SK-N-SH treated with all-trans-retinoic acid at 6 μM for 48 hours (cell line): Measurements from ENCODE around the gene LYPLAL1.

ENCODE experiments used
- ATAC-seq: fragments of 200-7000 bp; cut with Tn5 transposase; 3 replicates; pipeline ENCODE4 v1.9.1; 2020; ENCODE audit warnings: mild to moderate bottlenecking, moderate library complexity
- CSDC2 ChIP-seq: fragments of 250-450 bp; sonication (Bioruptor Pico); IDR thresholded peaks from 2 replicates; pipeline ENCODE4 v1.5.0; 2020; ENCODE audit warnings: mild to moderate bottlenecking, moderate library complexity
- ESRRG ChIP-seq: fragments of 250-450 bp; sonication (Bioruptor Pico); IDR thresholded peaks from 2 replicates; pipeline ENCODE4 v1.6.1; 2021; ENCODE audit warnings: mild to moderate bottlenecking
- GLIS3 ChIP-seq: fragments of 250-450 bp; sonication (Bioruptor Pico); IDR thresholded peaks from 2 replicates; pipeline ENCODE4 v1.5.0; 2020; ENCODE audit warnings: mild to moderate bottlenecking, moderate library complexity
- ISL1 ChIP-seq: fragments of 250-450 bp; sonication (Bioruptor Pico); IDR thresholded peaks from 2 replicates; pipeline ENCODE4 v2.1.2; 2022; ENCODE audit warnings: mild to moderate bottlenecking, moderate library complexity
- OSR1 ChIP-seq: fragments of 250-450 bp; sonication (Bioruptor Pico); IDR thresholded peaks from 2 replicates; pipeline ENCODE4 v1.8.0; 2022; ENCODE audit warnings: moderate library complexity, mild to moderate bottlenecking, inconsistent platforms
- PATZ1 ChIP-seq: fragments of 250-450 bp; sonication (Bioruptor Pico); IDR thresholded peaks from 2 replicates; pipeline ENCODE4 v1.8.0; 2020; ENCODE audit warnings: mild to moderate bottlenecking, moderate library complexity, borderline replicate concordance
- POU6F1 ChIP-seq: fragments of 250-450 bp; sonication (Bioruptor Pico); IDR thresholded peaks from 2 replicates; pipeline ENCODE4 v1.8.0; 2021; ENCODE audit warnings: low read depth, mild to moderate bottlenecking, moderate library complexity, borderline replicate concordance
- PPARA ChIP-seq: fragments of 250-450 bp; sonication (Bioruptor Pico); IDR thresholded peaks from 2 replicates; pipeline ENCODE4 v1.5.0; 2020; ENCODE audit warnings: mild to moderate bottlenecking, borderline replicate concordance
- RARB ChIP-seq: fragments of 250-450 bp; sonication (Bioruptor Pico); IDR thresholded peaks from 2 replicates; pipeline ENCODE4 v1.8.0; 2021; ENCODE audit warnings: mild to moderate bottlenecking, moderate library complexity
- SNAI2 ChIP-seq: fragments of 250-450 bp; sonication (Bioruptor Pico); IDR thresholded peaks from 2 replicates; pipeline ENCODE4 v1.5.0; 2020; ENCODE audit warnings: mild to moderate bottlenecking, moderate library complexity
- TCF4 ChIP-seq: fragments of 250-450 bp; sonication (Bioruptor Pico); IDR thresholded peaks from 2 replicates; pipeline ENCODE4 v1.8.0; 2021; ENCODE audit warnings: mild to moderate bottlenecking, moderate library complexity, borderline replicate concordance
- TOX ChIP-seq: fragments of 250-450 bp; sonication (Bioruptor Pico); IDR thresholded peaks from 2 replicates; pipeline ENCODE4 v1.8.0; 2021; ENCODE audit warnings: mild to moderate bottlenecking, moderate library complexity, borderline replicate concordance
- TSHZ2 ChIP-seq: fragments of 250-450 bp; sonication (Bioruptor Pico); IDR thresholded peaks from 2 replicates; pipeline ENCODE4 v1.5.0; 2020; ENCODE audit warnings: mild to moderate bottlenecking, moderate library complexity
- ZC3H10 ChIP-seq: fragments of 250-450 bp; sonication (Bioruptor Pico); IDR thresholded peaks from 2 replicates; pipeline ENCODE4 v1.5.1; 2021; ENCODE audit warnings: mild to moderate bottlenecking, moderate library complexity
- ZFP3 ChIP-seq: fragments of 250-450 bp; sonication (Bioruptor Pico); IDR thresholded peaks from 2 replicates; pipeline ENCODE4 v1.5.0; 2020; ENCODE audit warnings: mild to moderate bottlenecking, moderate library complexity
- ZFP30 ChIP-seq: fragments of 450-650 bp; formaldehyde crosslinking; IDR thresholded peaks from 2 replicates; pipeline ENCODE4 v1.5.0; 2022; ENCODE audit warnings: mild to moderate bottlenecking, moderate library complexity
- ZNF565 ChIP-seq: fragments of 450-650 bp; formaldehyde crosslinking; conservative IDR thresholded peaks from 2 replicates; pipeline ENCODE4 v1.5.0; 2020; ENCODE audit warnings: low read depth, mild to moderate bottlenecking, moderate library complexity
- ZNF70 ChIP-seq: fragments of 450-650 bp; formaldehyde crosslinking; IDR thresholded peaks from 2 replicates; pipeline ENCODE4 v1.5.0; 2020; ENCODE audit warnings: mild to moderate bottlenecking, moderate library complexity
- ZNF8 ChIP-seq: fragments of 450-650 bp; formaldehyde crosslinking; IDR thresholded peaks from 2 replicates; pipeline ENCODE4 v1.5.0; 2020; ENCODE audit warnings: mild to moderate bottlenecking, moderate library complexity

Gene LYPLAL1

GRCh38 chr1:219140303-219140877 lies 33.3 kb upstream of the LYPLAL1 start:
- ATAC-seq = peak; percentile 88
- peak; percentile 97 for TF ChIP-seq TCF4
- TF ChIP-seq ZC3H10 = peak; percentile 91
- no peak for TF ChIP-seq ZNF70 (CRISPR knock-in tag)
- peak; percentile 83 for TF ChIP-seq ISL1

- ATAC-seq = no peak
- TF ChIP-seq CSDC2 (CRISPR knock-in tag) (no peak), RARB (CRISPR knock-in tag) (no peak), SNAI2 (CRISPR knock-in tag) (no peak), TOX (no peak), ZNF565 (CRISPR knock-in tag) (no peak), GLIS3 (CRISPR knock-in tag) (no peak), TCF4 (no peak), ZNF8 (CRISPR knock-in tag) (no peak), TSHZ2 (CRISPR knock-in tag) (no peak), PPARA (CRISPR knock-in tag) (no peak)
- TF ChIP-seq, all 23 proteins: peak for 0
These were observed 29.9 kb upstream of the LYPLAL1 start for GRCh38 chr1:219143735-219144134.

GRCh38 chr1:219144658-219145315 lies 28.9 kb upstream of the LYPLAL1 start:
- no peak for ATAC-seq
- no peak for TF ChIP-seq PPARA (CRISPR knock-in tag)

GRCh38 chr1:219147571-219148019 lies 26.1 kb upstream of the LYPLAL1 start:
- TF ChIP-seq RARB (CRISPR knock-in tag) (no peak), ZNF8 (CRISPR knock-in tag) (no peak), OSR1 (CRISPR knock-in tag) (no peak), PATZ1 (CRISPR knock-in tag) (no peak), ZFP30 (no peak), TOX (no peak), ZFP3 (CRISPR knock-in tag) (no peak), ZC3H10 (no peak), POU6F1 (CRISPR knock-in tag) (no peak), ZNF70 (CRISPR knock-in tag) (no peak), TCF4 (no peak), ZNF565 (CRISPR knock-in tag) (no peak), TSHZ2 (CRISPR knock-in tag) (no peak), SNAI2 (CRISPR knock-in tag) (no peak), GLIS3 (CRISPR knock-in tag) (no peak), PPARA (CRISPR knock-in tag) (no peak), ESRRG (CRISPR knock-in tag) (no peak), ISL1 (no peak), CSDC2 (CRISPR knock-in tag) (no peak)
- no peak for ATAC-seq
